ENCODE results near the gene RRAD.
A peak's percentile ranks its signal among the peaks of the same experiment; 100 is the strongest.
"Not testable (repeated sequence)": the region's sequence is repeated elsewhere in the genome, so short reads cannot be mapped to it uniquely, and the experiment has no call there.

RRAD gene

GRCh38 chr16:66925322-66925840, at the start of gene RRAD:
RRAD (minus strand) TSS chr16:66925535; CDS start chr16:66925179, 356 bp downstream.
- DNase-seq (ENCODE audit: low spot score), result peak; percentile 62

- DNase-seq (ENCODE audit: low spot score), result not testable (repeated sequence)
Measured at GRCh38 chr16:66974932-66975246, 49.6 kb upstream of the RRAD start.

GRCh38 chr16:66974156-66974931, 49.0 kb upstream of the RRAD start:
- DNase-seq (ENCODE audit: low spot score), result not testable (repeated sequence)

- DNase-seq (ENCODE audit: low spot score), result no peak
Measured at GRCh38 chr16:66973716-66974115, 48.4 kb upstream of the RRAD start.

GRCh38 chr16:66972983-66973382, 47.6 kb upstream of the RRAD start:
- DNase-seq (ENCODE audit: low spot score), result no peak

- no peak for DNase-seq (ENCODE audit: low spot score)
Measured at GRCh38 chr16:66970775-66971720, 45.7 kb upstream of the RRAD start.

- no peak for DNase-seq (ENCODE audit: low spot score)
Measured at GRCh38 chr16:66968847-66969246, 43.5 kb upstream of the RRAD start.

GRCh38 chr16:66964049-66964448, 38.7 kb upstream of the RRAD start:
- DNase-seq (ENCODE audit: low spot score), result no peak

GRCh38 chr16:66961914-66962313, 36.6 kb upstream of the RRAD start:
- no peak for DNase-seq (ENCODE audit: low spot score)

GRCh38 chr16:66961065-66961744, 35.9 kb upstream of the RRAD start, which contains the start of gene CES3:
CES3 (plus strand) TSS chr16:66961266; CDS start chr16:66961308, 42 bp downstream.
- DNase-seq (ENCODE audit: low spot score), result peak; percentile 87

- DNase-seq (ENCODE audit: low spot score), result no peak
Measured at GRCh38 chr16:66960270-66960669, 34.9 kb upstream of the RRAD start.

GRCh38 chr16:66959704-66960161, 34.4 kb upstream of the RRAD start:
- no peak for DNase-seq (ENCODE audit: low spot score)

- no peak for DNase-seq (ENCODE audit: low spot score)
Measured at GRCh38 chr16:66958857-66959703, 33.7 kb upstream of the RRAD start.

- not testable (repeated sequence) for DNase-seq (ENCODE audit: low spot score)
Measured at GRCh38 chr16:66956154-66956457, 30.8 kb upstream of the RRAD start.

- not testable (repeated sequence) for DNase-seq (ENCODE audit: low spot score)
Measured at GRCh38 chr16:66955363-66956153, 30.2 kb upstream of the RRAD start.

GRCh38 chr16:66954097-66954659, 28.8 kb upstream of the RRAD start:
- peak; percentile 56 for DNase-seq (ENCODE audit: low spot score)

- no peak for DNase-seq (ENCODE audit: low spot score)
Measured at GRCh38 chr16:66953462-66954096, 28.2 kb upstream of the RRAD start.

- DNase-seq (ENCODE audit: low spot score), result no peak
Measured at GRCh38 chr16:66952430-66953110, 27.2 kb upstream of the RRAD start.

All from ecto neural progenitor cell (in vitro differentiated cells).